ENCODE measurements around the gene FAM171A1. TPM values are rescaled to one million over a fixed set of nuclear protein-coding genes. Genes with fewer than 3 reads are reported as not detected.

The FAM171A1 gene
- total and polyA plus RNA-seq, 4 donors: 3.4 to 23.5 (median 9.7) TPM

- no peaks in the 10 kb centered on the region for H3K27me3 ChIP-seq (ENCODE audit: control insufficient read depth in 3 of 3, insufficient read depth in 3 of 3, low read length in 2 of 3)
- no peak overlapping the region for H3K27ac ChIP-seq (ENCODE audit: low read depth in 1 of 2, low read length in 1 of 2)
- no peaks in the 10 kb centered on the region for H3K4me1 ChIP-seq (ENCODE audit: control insufficient read depth in 5 of 5, insufficient read depth in 5 of 5, low read length in 5 of 5)
- H3K9ac ChIP-seq (ENCODE audit: insufficient read depth in 1 of 2, low read length in 2 of 2): no peak overlapping the region
- H3K4me3 ChIP-seq: no peak overlapping the region
- no peak for DNase-seq
- 81 to 91% methylated on average over 5 of the region's 5 CpGs for WGBS, 2 donors
- no peaks in the 10 kb centered on the region for H3K36me3 ChIP-seq (ENCODE audit: control insufficient read depth in 4 of 4, insufficient read depth in 4 of 4, low read length in 4 of 4)
- no peak for TF ChIP-seq CTCF (IDR thresholded peaks at IDR 0.05; ENCODE audit: control extremely low read depth, extremely low read depth)
- ATAC-seq (ENCODE audit: insufficient read depth, low FRiP score): no peak
- peaks cover 0 to 2% (median 0%) of the 10 kb centered on the region in 4 donors for H3K9me3 ChIP-seq (ENCODE audit: control insufficient read depth in 4 of 4, insufficient read depth in 3 of 4, low read length in 3 of 4)
Observed at GRCh38 chr10:15188603-15189002, 182.5 kb downstream of the FAM171A1 start.

- WGBS, 2 donors: 90 to 93% methylated on average over 11 of the region's 11 CpGs
- H3K4me3 ChIP-seq: no peak overlapping the region
- no peaks in the 10 kb centered on the region for H3K27me3 ChIP-seq (ENCODE audit: control insufficient read depth in 3 of 3, insufficient read depth in 3 of 3, low read length in 2 of 3)
- H3K9ac ChIP-seq (ENCODE audit: insufficient read depth in 1 of 2, low read length in 2 of 2): no peak overlapping the region
- no peak overlapping the region for H3K27ac ChIP-seq (ENCODE audit: low read depth in 1 of 2, low read length in 1 of 2)
- H3K9me3 ChIP-seq (ENCODE audit: control insufficient read depth in 4 of 4, insufficient read depth in 3 of 4, low read length in 3 of 4): peaks cover 0 to 2% (median 0%) of the 10 kb centered on the region in 4 donors
- DNase-seq (no peak), ATAC-seq (ENCODE audit: insufficient read depth, low FRiP score) (no peak)
- no peaks in the 10 kb centered on the region for H3K4me1 ChIP-seq (ENCODE audit: control insufficient read depth in 5 of 5, insufficient read depth in 5 of 5, low read length in 5 of 5)
- H3K36me3 ChIP-seq (ENCODE audit: control insufficient read depth in 4 of 4, insufficient read depth in 4 of 4, low read length in 4 of 4): no peaks in the 10 kb centered on the region
- TF ChIP-seq CTCF (IDR thresholded peaks at IDR 0.05; ENCODE audit: control extremely low read depth, extremely low read depth): no peak
Observed at GRCh38 chr10:15183689-15184481, 187.2 kb downstream of the FAM171A1 start.

GRCh38 chr10:15182540-15183207, 188.4 kb downstream of the FAM171A1 start:
- Histone ChIP-seq H3K4me3 (no peak overlapping the region), H3K27me3 (ENCODE audit: control insufficient read depth in 3 of 3, insufficient read depth in 3 of 3, low read length in 2 of 3) (no peaks in the 10 kb centered on the region), H3K9ac (ENCODE audit: insufficient read depth in 1 of 2, low read length in 2 of 2) (no peak overlapping the region), H3K9me3 (ENCODE audit: control insufficient read depth in 4 of 4, insufficient read depth in 3 of 4, low read length in 3 of 4) (peaks cover 0 to 2% (median 0%) of the 10 kb centered on the region in 4 donors), H3K36me3 (ENCODE audit: control insufficient read depth in 4 of 4, insufficient read depth in 4 of 4, low read length in 4 of 4) (no peaks in the 10 kb centered on the region), H3K27ac (ENCODE audit: low read depth in 1 of 2, low read length in 1 of 2) (no peak overlapping the region), H3K4me1 (ENCODE audit: control insufficient read depth in 5 of 5, insufficient read depth in 5 of 5, low read length in 5 of 5) (no peaks in the 10 kb centered on the region)
- 81 to 82% methylated on average over 8 of the region's 8 CpGs for WGBS, 2 donors
- ATAC-seq (ENCODE audit: insufficient read depth, low FRiP score) (no peak), DNase-seq (no peak)
- TF ChIP-seq CTCF (IDR thresholded peaks at IDR 0.05; ENCODE audit: control extremely low read depth, extremely low read depth): no peak

All from lung (tissue), 12 donors.